Calu3 (cell line): Measurements from ENCODE around the gene ARMH2. TPM values are rescaled to one million over a fixed set of nuclear protein-coding genes. Genes with fewer than 3 reads are reported as not detected.

Source experiments
- BruUV-seq: library from RNA; stranded (reverse); fragments of 400-500 nt; replicated peaks from 2 replicates; lab custom pipeline; 2021; lab: Mats Ljungman, UMichigan
- CTCF ChIA-PET: fragments of 300-600 bp; sonication (Branson Sonifier 250); formaldehyde crosslinking; loops from one replicate; lab custom pipeline; 2022; ENCODE audit warnings: antibody characterized with exemption; lab: Charles Lee
- DNase-seq: peaks from one replicate; pipeline ENCODE4 v3.0.0; 2022
- H3K27ac Mint-ChIP-seq: one replicate; pipeline ENCODE4 v1.8.0; 2022; ENCODE audit warnings: mixed read lengths; ENCODE audit not compliant: unreplicated experiment
- H3K27me3 Mint-ChIP-seq: one replicate; pipeline ENCODE4 v1.8.0; 2022; ENCODE audit warnings: mixed read lengths; ENCODE audit not compliant: unreplicated experiment
- H3K36me3 Mint-ChIP-seq: one replicate; pipeline ENCODE4 v1.8.0; 2022; ENCODE audit warnings: mild to moderate bottlenecking, moderate library complexity, mixed read lengths; ENCODE audit not compliant: insufficient read depth, unreplicated experiment
- H3K4me1 Mint-ChIP-seq: one replicate; pipeline ENCODE4 v1.8.0; 2022; ENCODE audit warnings: mild to moderate bottlenecking, low read depth, mixed read lengths; ENCODE audit not compliant: unreplicated experiment
- H3K4me3 Mint-ChIP-seq: one replicate; pipeline ENCODE4 v1.8.0; 2022; ENCODE audit warnings: mild to moderate bottlenecking, low read depth, moderate library complexity, mixed read lengths; ENCODE audit not compliant: unreplicated experiment
- H3K9me3 Mint-ChIP-seq: one replicate; pipeline ENCODE4 v1.8.0; 2022; ENCODE audit warnings: low read depth, mixed read lengths; ENCODE audit not compliant: unreplicated experiment
- CTCF ChIP-seq: fragments of 200-600 bp; IDR thresholded peaks from one replicate; pipeline ENCODE4 v1.8.0; 2022; ENCODE audit warnings: antibody characterized with exemption; ENCODE audit not compliant: unreplicated experiment
- intact Hi-C: fragments of 100-400 bp; cut with micrococcal nuclease; formaldehyde crosslinking; loops from one replicate; pipeline ENCODE4 v1.10.0; 2022; ENCODE audit not compliant: unreplicated experiment
- total RNA-seq: library from RNA; stranded (reverse); gene quantifications from 2 replicates; pipeline ENCODE4 v1.2.3, GENCODE V29; 2022

ARMH2 gene
- total RNA-seq, 1 experiment from 2014 or later = not detected

DNA sequence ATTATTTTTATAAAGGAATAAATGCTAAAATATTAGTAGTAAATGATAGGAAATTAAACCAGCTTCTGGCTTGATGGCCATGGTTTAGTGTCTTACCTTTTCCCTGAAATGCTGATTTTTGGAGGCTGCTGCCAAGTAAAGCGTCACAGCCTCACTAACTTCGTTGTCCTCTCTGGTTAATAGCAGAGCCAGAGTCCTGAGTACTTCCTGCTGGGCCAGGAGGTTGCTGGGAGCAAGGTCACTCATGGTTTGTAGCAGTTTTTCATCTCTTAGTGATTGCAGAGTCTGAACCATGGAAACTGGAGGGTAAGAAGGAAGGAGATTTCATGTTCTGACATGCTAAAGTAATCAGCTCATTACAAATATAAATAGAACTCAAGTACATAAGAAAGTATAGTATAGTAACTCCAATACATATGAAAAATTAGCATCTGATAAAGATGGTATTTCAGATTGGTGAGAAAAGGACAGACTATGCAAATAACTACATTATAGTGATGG, 26.5 kb upstream of the ARMH2 start:
- no peak overlapping the region for H3K27ac Mint-ChIP-seq
- peaks cover 31% of the 10 kb centered on the region for H3K4me1 Mint-ChIP-seq
- no peaks in the 10 kb centered on the region for H3K9me3 Mint-ChIP-seq
- no peak overlapping the region for H3K4me3 Mint-ChIP-seq
- DNase-seq = no peak
- CTCF ChIA-PET = no interaction called here
- no peaks in the 10 kb centered on the region for H3K36me3 Mint-ChIP-seq
- no TSS peak for BruUV-seq
- TF ChIP-seq CTCF = no peak
- intact Hi-C loops = no loop called here
- H3K27me3 Mint-ChIP-seq = no peaks in the 10 kb centered on the region

DNA sequence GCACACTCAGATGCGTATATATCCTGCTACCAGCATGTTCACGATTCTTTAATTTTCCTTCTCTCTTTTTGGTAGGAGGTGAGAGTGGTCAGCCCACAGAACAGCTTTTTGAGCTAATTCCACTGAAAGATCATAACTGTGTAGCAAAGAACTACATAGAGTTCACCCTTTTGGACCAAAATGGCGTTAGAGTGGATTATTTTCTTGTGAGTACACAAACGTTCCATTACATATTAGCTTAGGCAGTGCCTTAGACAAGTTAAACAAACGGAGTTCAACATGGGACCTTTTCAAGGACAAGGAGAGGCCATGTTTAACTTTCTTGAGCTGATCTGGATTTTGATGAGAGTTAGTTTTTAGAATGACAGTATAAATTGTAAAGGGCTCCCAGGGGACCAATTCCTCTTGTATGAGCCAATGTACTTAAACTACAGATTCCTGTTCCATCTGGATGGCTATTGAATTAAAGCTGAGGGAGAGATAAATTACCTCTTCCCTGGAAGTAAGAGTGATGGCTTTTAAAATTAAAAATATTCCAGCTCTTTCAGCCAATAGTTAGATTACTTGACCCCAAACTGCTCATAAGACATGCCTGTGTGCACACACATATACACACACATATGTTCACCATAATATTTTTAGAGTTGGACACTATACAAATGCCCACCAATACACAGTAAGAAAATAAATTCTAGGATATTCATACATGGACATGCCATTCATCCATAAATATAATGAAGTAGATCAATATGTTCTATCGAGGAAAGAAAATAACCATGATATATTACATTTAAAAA, 25.6 kb upstream of the ARMH2 start:
- peaks cover 31% of the 10 kb centered on the region for H3K4me1 Mint-ChIP-seq
- no peaks in the 10 kb centered on the region for H3K9me3 Mint-ChIP-seq
- DNase-seq = no peak
- CTCF ChIA-PET = no interaction called here
- no peaks in the 10 kb centered on the region for H3K27me3 Mint-ChIP-seq
- no peak for TF ChIP-seq CTCF
- intact Hi-C loops = no loop called here
- no peak overlapping the region for H3K27ac Mint-ChIP-seq
- H3K36me3 Mint-ChIP-seq = no peaks in the 10 kb centered on the region
- no peak overlapping the region for H3K4me3 Mint-ChIP-seq
- BruUV-seq = no TSS peak

GRCh38 chr6:24823185-24823584, 24.5 kb upstream of the ARMH2 start:
- Mint-ChIP-seq H3K9me3 (no peaks in the 10 kb centered on the region), H3K4me3 (no peak overlapping the region), H3K36me3 (no peaks in the 10 kb centered on the region), H3K4me1 (peaks cover 23% of the 10 kb centered on the region), H3K27me3 (no peaks in the 10 kb centered on the region), H3K27ac (no peak overlapping the region)
- intact Hi-C loops = no loop called here
- CTCF ChIA-PET = interaction anchor here (0.6 kb wide), 1 partner anchor 221 kb away, joined by 3 read pairs; no protein-coding TSS in a partner anchor
- TF ChIP-seq CTCF = no peak
- no peak for DNase-seq
- BruUV-seq = no TSS peak

- Mint-ChIP-seq H3K36me3 (no peaks in the 10 kb centered on the region), H3K27ac (no peak overlapping the region), H3K4me1 (peaks cover 18% of the 10 kb centered on the region), H3K9me3 (no peaks in the 10 kb centered on the region), H3K4me3 (no peak overlapping the region), H3K27me3 (no peaks in the 10 kb centered on the region)
- no peak for TF ChIP-seq CTCF
- intact Hi-C loops = no loop called here
- peak; percentile 45 for DNase-seq
- CTCF ChIA-PET = interaction anchor here (0.6 kb wide), 1 partner anchor 222 kb away, joined by 3 read pairs; no protein-coding TSS in a partner anchor
- no TSS peak for BruUV-seq
Observed at GRCh38 chr6:24822696-24823095, 24.0 kb upstream of the ARMH2 start.
